ENCODE measurements around the gene ZNF331.

The ZNF331 gene

DNA sequence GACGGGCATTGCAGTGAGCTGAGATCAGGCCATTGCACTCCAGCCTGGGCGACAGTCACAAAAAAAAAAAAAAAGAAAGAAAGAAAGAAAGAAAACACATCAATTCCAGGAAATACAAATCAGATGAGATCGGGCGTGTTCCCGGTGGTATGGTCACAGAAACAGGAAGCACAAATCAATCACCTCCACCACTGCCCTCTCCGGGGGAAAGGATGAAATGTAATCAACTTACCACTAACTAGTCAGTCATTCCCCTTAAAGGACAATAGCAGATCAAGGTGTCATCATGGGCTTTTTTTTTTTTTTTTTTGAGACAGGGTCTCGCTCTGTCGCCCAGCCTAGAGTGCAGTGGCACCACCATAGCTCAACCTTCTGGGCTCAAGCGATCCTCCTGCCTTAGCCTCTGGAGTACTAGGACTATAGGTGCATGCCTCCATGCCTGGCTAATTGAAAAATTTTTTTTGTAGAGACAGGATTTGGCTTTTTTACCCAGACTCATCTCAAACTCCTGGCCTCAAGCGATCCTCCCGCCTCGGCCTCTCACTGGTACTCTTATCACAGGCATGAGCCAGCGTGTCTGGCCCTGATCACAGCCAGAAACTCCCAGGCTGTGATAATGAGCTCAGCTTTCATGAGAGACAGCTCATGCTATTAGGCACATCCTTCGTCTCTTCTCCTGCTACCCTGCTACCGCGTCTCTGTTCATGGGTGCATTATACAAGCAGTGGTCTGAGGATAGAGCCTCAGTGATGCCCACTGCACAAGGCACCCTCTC, 87.0 kb downstream of the ZNF331 start:
- TF ChIP-seq, protein P1, sequence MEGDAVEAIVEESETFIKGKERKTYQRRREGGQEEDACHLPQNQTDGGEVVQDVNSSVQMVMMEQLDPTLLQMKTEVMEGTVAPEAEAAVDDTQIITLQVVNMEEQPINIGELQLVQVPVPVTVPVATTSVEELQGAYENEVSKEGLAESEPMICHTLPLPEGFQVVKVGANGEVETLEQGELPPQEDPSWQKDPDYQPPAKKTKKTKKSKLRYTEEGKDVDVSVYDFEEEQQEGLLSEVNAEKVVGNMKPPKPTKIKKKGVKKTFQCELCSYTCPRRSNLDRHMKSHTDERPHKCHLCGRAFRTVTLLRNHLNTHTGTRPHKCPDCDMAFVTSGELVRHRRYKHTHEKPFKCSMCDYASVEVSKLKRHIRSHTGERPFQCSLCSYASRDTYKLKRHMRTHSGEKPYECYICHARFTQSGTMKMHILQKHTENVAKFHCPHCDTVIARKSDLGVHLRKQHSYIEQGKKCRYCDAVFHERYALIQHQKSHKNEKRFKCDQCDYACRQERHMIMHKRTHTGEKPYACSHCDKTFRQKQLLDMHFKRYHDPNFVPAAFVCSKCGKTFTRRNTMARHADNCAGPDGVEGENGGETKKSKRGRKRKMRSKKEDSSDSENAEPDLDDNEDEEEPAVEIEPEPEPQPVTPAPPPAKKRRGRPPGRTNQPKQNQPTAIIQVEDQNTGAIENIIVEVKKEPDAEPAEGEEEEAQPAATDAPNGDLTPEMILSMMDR (IDR thresholded peaks at IDR 0.05): no peak
- TF ChIP-seq ZFX (IDR thresholded peaks at IDR 0.05; ENCODE audit: borderline replicate concordance): no peak
- H3K27ac ChIP-seq: no peak overlapping the region

DNA sequence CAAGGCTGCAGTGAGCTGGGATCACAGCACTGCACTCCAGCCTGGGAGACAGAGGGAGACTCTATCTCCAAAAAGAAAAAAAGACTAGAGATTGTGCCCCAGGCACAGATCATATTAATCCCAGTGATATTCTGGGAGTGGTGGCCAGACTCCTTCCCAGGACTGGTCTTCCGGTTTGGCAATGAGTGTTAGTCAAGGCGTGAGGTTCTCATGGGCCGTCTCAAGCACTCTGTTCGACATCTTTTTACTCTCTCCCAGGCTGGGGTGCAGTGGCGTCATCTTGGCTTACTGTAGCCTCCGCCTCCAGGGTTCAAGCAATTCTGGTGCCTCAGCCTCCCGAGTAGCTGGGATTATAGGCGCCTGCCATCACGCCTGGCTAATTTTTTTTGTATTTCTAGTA, 88.5 kb downstream of the ZNF331 start:
- no peak overlapping the region for H3K27ac ChIP-seq
- TF ChIP-seq ZFX (IDR thresholded peaks at IDR 0.05; ENCODE audit: borderline replicate concordance): no peak
- TF ChIP-seq, protein P1 (IDR thresholded peaks at IDR 0.05): no peak

DNA sequence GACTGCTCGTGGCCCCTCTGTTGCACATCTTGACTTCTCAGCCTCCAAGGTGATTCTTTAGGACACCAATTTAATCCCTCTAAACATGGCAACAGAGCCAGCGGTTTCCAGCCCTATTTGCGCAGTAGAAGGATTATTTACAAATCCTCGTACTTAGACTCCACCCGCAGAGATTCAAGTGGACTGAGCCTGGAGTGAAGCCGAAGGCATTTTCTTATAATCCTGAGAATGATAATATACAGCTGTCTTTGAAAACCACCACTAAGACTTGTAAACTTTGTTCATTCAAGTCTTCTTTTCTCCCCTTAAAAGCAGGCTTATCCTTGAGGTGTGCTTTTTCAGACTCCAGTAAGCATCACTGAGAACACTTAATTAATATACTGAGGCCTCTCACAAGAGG, 89.0 kb downstream of the ZNF331 start:
- no peak overlapping the region for H3K27ac ChIP-seq
- no peak for TF ChIP-seq ZFX (IDR thresholded peaks at IDR 0.05; ENCODE audit: borderline replicate concordance)
- TF ChIP-seq, protein P1 (IDR thresholded peaks at IDR 0.05): no peak

Measured in 22Rv1 (cell line).